ENCODE data around the gene APLP2.

The APLP2 gene

GRCh38 chr11:130052567-130052966, 17.1 kb upstream of the APLP2 start:
- DNase-seq (ENCODE audit: low read depth): no peak
- H3K4me3 ChIP-seq (ENCODE audit: low read depth, low read length): no peak overlapping the region
- TF ChIP-seq CTCF (IDR thresholded peaks at IDR 0.05; ENCODE audit: control insufficient read depth, extremely low read depth, insufficient read depth): no peak

GRCh38 chr11:130054966-130055365, 14.7 kb upstream of the APLP2 start:
- no peak overlapping the region for H3K4me3 ChIP-seq (ENCODE audit: low read depth, low read length)
- no peak for DNase-seq (ENCODE audit: low read depth)
- TF ChIP-seq CTCF (IDR thresholded peaks at IDR 0.05; ENCODE audit: control insufficient read depth, extremely low read depth, insufficient read depth): no peak

- TF ChIP-seq CTCF (IDR thresholded peaks at IDR 0.05; ENCODE audit: control insufficient read depth, extremely low read depth, insufficient read depth): no peak
- no peak overlapping the region for H3K4me3 ChIP-seq (ENCODE audit: low read depth, low read length)
- no peak for DNase-seq (ENCODE audit: low read depth)
Measured at GRCh38 chr11:130055617-130056016, 14.1 kb upstream of the APLP2 start.

GRCh38 chr11:130061017-130061416, 8.7 kb upstream of the APLP2 start:
- no peak for TF ChIP-seq CTCF (IDR thresholded peaks at IDR 0.05; ENCODE audit: control insufficient read depth, extremely low read depth, insufficient read depth)
- DNase-seq (ENCODE audit: low read depth): no peak
- no peak overlapping the region for H3K4me3 ChIP-seq (ENCODE audit: low read depth, low read length)

GRCh38 chr11:130062026-130062425, 7.7 kb upstream of the APLP2 start:
- DNase-seq (ENCODE audit: low read depth): no peak
- peak overlapping the region; percentile 25; the same call in 1 of the 2 replicates for H3K4me3 ChIP-seq (ENCODE audit: low read depth, low read length)
- TF ChIP-seq CTCF (IDR thresholded peaks at IDR 0.05; ENCODE audit: control insufficient read depth, extremely low read depth, insufficient read depth): no peak

- no peak for DNase-seq (ENCODE audit: low read depth)
- no peak for TF ChIP-seq CTCF (IDR thresholded peaks at IDR 0.05; ENCODE audit: control insufficient read depth, extremely low read depth, insufficient read depth)
- H3K4me3 ChIP-seq (ENCODE audit: low read depth, low read length): no peak overlapping the region
Measured at GRCh38 chr11:130063451-130063850, 6.2 kb upstream of the APLP2 start.

GRCh38 chr11:130064596-130064995, 5.1 kb upstream of the APLP2 start:
- TF ChIP-seq CTCF (IDR thresholded peaks at IDR 0.05; ENCODE audit: control insufficient read depth, extremely low read depth, insufficient read depth): no peak
- DNase-seq (ENCODE audit: low read depth): no peak

More at GRCh38 chr11:130064596-130064995, 5.1 kb upstream of the APLP2 start:
- no peak overlapping the region for H3K4me3 ChIP-seq (ENCODE audit: low read depth, low read length)

All from LNCaP clone FGC (cell line).